ENCODE data around the gene FKBP2.
A peak's percentile ranks its signal among the peaks of the same experiment; 100 is the strongest.

Gene FKBP2

DNA sequence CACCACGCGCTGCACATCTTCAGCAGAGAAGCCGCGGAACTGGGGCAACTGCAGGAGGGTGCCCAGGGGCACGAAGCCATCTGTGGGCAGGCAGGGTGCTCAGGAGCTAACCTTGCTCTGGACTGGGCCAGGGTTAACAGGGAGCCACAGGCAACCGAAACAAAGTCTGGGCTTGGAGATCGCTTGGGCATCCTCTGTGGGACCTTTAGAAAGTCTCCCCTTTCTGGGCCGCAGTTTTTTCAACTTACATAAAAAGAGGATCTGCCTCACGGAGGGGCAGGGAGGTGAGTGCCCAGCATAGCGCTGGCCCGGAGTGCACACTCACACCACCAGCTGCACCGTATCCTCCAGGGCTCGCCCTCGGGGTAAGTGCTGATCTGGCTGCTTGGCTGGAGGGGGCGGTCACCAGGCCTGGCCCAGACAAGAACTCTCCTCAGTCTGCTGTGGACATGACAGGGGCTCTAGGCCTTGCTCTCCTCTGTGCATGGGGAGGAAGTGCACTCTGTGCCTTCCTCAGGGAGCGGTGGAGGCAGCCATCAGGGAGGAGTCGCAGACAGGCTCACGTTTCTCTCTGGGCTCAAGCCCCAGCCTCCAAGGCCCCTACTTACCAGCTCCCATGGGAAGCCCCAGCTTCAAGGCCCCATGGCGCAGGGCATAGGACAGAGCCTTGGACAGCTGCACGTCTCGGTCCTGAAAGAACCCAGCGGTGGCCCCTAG, 15.8 kb upstream of the FKBP2 start:
- Mint-ChIP-seq H3K4me3 (peak overlapping the region; percentile 86), H3K9me3 (no peaks in the 10 kb centered on the region), H3K4me1 (peaks cover 44% of the 10 kb centered on the region), H3K27ac (peak overlapping the region; percentile 87), H3K36me3 (peaks cover 15% of the 10 kb centered on the region), H3K27me3 (no peaks in the 10 kb centered on the region)
- CTCF ChIA-PET, result interaction anchor here (1.6 to 5.1 kb wide), 3 partner anchors 16 to 20 kb away, joined by 6 to 48 read pairs (median 7); partner anchors contain the start of genes FERMT3 and FKBP2
- DNase-seq, result no peak

DNA sequence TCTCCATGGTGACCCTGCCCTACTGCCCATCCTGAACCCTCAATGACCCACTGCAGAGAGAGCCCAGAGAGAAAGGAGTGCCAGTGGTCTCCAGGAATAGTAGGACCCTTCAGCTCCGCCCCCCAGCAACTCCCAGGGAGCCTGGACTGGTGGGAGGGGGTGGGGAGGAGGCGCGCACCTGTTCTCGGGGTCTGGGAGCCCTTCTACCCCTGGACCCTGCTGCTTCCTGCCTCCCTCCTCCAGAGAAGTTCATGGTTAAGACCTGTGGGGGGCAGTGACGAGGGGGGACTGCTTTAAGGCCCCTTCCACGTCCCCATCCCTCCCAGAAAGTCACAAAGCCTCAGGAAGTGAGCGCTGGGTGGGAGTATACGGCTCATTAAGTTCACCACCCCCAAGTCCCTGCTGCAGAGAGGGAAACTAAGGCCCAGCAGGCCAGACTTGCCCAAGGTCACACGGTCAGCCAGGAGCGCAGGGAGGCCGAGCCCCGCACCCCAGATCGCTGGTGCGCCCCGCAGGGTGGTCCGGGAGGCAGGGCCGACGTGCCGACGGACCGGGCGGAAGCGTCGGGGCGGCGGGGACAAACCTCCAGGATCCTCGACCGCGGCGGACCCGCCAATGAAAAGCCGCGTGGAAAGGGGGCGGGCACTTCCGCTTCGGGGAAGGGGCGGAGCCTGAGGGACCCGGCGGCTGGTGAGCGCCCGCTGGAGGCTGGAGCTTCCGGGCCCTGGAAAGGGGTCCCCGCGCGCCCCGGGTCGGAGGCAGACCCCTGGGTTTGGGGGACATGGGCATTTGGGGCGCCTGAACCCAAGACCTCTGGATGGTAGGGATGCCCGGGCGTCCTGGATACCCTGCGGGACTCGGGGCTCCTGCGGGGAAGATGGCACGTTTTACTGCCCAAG, 15.0 kb upstream of the FKBP2 start, which contains the start of the genes NUDT22 and TRPT1:
NUDT22 (plus strand) TSS at position 667 of the 899 bp plus-strand sequence. CDS start 379 bp downstream, outside the sequence.
TRPT1 (minus strand) TSS at position 579 of the 899 bp plus-strand sequence; CDS start at position 253, 326 bp downstream.
- peak; percentile 95 for DNase-seq
- Mint-ChIP-seq H3K36me3 (peaks cover 15% of the 10 kb centered on the region), H3K4me3 (peak within 1 kb of the TSS; percentile 86), H3K9me3 (no peaks in the 10 kb centered on the region), H3K27me3 (no peaks in the 10 kb centered on the region), H3K4me1 (peaks cover 46% of the 10 kb centered on the region), H3K27ac (peak within 1 kb of the TSS; percentile 87)
- CTCF ChIA-PET, result interaction anchor here (1.1 to 5.1 kb wide), 6 partner anchors 10 to 24 kb away, joined by 3 to 48 read pairs (median 6); partner anchors contain the start of genes FERMT3 and FKBP2

GRCh38 chr11:64226507-64227051, 14.3 kb upstream of the FKBP2 start:
- Mint-ChIP-seq H3K4me3 (peak overlapping the region; percentile 86), H3K9me3 (no peaks in the 10 kb centered on the region), H3K36me3 (peaks cover 12% of the 10 kb centered on the region), H3K27me3 (no peaks in the 10 kb centered on the region), H3K27ac (peak overlapping the region; percentile 83), H3K4me1 (peaks cover 50% of the 10 kb centered on the region)
- peak; percentile 81 for DNase-seq
- CTCF ChIA-PET, result interaction anchor here (1.1 to 5.1 kb wide), 5 partner anchors 9 to 24 kb away, joined by 3 to 48 read pairs (median 7); partner anchors contain the start of genes FERMT3 and FKBP2

GRCh38 chr11:64227405-64227956, 13.4 kb upstream of the FKBP2 start:
- H3K4me1 Mint-ChIP-seq, result peaks cover 59% of the 10 kb centered on the region
- peak overlapping the region; percentile 86 for H3K4me3 Mint-ChIP-seq
- no peaks in the 10 kb centered on the region for H3K27me3 Mint-ChIP-seq
- peaks cover 12% of the 10 kb centered on the region for H3K36me3 Mint-ChIP-seq
- no peak for DNase-seq
- CTCF ChIA-PET, result interaction anchor here (1.9 to 5.1 kb wide), 2 partner anchors 17 to 21 kb away, joined by 7 to 48 read pairs; partner anchors contain the start of gene FERMT3
- H3K9me3 Mint-ChIP-seq, result no peaks in the 10 kb centered on the region
- peak overlapping the region; percentile 83 for H3K27ac Mint-ChIP-seq

GRCh38 chr11:64229090-64229743, 11.7 kb upstream of the FKBP2 start:
- CTCF ChIA-PET, result no interaction called here
- no peak for DNase-seq
- Mint-ChIP-seq H3K36me3 (peaks cover 12% of the 10 kb centered on the region), H3K9me3 (no peaks in the 10 kb centered on the region), H3K4me3 (peak overlapping the region; percentile 87), H3K27me3 (no peaks in the 10 kb centered on the region), H3K4me1 (peaks cover 65% of the 10 kb centered on the region), H3K27ac (peak overlapping the region; percentile 91)

- no peak for DNase-seq
Measured at GRCh38 chr11:64229744-64230170, 11.1 kb upstream of the FKBP2 start.

DNA sequence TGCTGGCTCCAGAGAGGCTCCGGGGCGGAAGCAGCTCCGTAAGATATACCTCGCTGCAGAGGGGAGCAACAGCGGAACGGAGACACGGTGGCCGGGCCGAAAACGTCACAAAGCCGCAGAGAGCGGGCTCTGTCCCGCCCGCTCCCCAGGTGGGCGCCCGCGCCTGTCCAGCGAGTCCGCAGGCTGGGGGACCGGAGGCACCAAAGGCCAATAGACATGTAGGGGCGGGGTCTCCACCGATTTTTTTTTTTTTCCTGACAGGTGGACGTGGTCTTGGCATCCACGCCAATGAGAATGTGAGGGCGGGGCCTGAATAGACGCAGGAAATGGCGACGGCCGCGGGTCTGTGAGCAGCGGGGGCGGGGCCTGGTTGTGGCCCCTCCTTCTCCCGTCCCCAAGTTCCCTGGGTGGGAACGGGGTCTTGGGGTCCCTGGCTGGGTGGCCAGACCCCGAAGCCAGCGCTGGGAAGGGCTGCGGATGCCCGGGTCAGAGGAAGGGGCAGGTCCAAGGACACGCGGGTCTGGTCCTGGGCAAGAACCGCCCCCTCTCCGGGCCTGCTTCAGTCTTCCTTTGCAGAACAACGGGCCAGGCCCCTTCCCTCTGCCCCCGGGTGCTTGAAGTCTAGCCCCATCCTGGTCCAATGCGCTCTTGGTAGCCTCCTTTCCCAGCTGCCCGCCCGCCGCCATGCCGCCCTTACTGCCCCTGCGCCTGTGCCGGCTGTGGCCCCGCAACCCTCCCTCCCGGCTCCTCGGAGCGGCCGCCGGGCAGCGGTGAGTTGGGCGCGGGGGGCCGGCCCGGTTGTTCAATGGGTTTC, 10.5 kb upstream of the FKBP2 start, which contains the start of gene DNAJC4:
DNAJC4 (plus strand) TSS at position 378 of the 814 bp plus-strand sequence; CDS start at position 685, 307 bp downstream.
- H3K4me3 Mint-ChIP-seq, result peak within 1 kb of the TSS; percentile 87
- H3K9me3 Mint-ChIP-seq, result no peaks in the 10 kb centered on the region
- no peaks in the 10 kb centered on the region for H3K27me3 Mint-ChIP-seq
- H3K4me1 Mint-ChIP-seq, result peaks cover 61% of the 10 kb centered on the region
- H3K36me3 Mint-ChIP-seq, result peaks cover 10% of the 10 kb centered on the region
- peak; percentile 95 for DNase-seq
- H3K27ac Mint-ChIP-seq, result peak within 1 kb of the TSS; percentile 91
- CTCF ChIA-PET, result interaction anchor here (1.0 to 1.6 kb wide), 3 partner anchors 24 to 74 kb away, joined by 3 read pairs; partner anchors contain the start of gene FERMT3

More at GRCh38 chr11:64229744-64230170, 11.1 kb upstream of the FKBP2 start:
- Mint-ChIP-seq H3K36me3 (peaks cover 12% of the 10 kb centered on the region), H3K9me3 (no peaks in the 10 kb centered on the region), H3K4me3 (peak overlapping the region; percentile 87), H3K27ac (peak overlapping the region; percentile 91), H3K27me3 (no peaks in the 10 kb centered on the region), H3K4me1 (peaks cover 63% of the 10 kb centered on the region)
- CTCF ChIA-PET, result interaction anchor here (1.0 to 1.6 kb wide), 3 partner anchors 23 to 75 kb away, joined by 3 read pairs; partner anchors contain the start of gene FERMT3

GRCh38 chr11:64230985-64231365, 9.9 kb upstream of the FKBP2 start:
- DNase-seq, result no peak
- Mint-ChIP-seq H3K36me3 (peaks cover 10% of the 10 kb centered on the region), H3K4me3 (peak overlapping the region; percentile 87), H3K27me3 (no peaks in the 10 kb centered on the region), H3K4me1 (peaks cover 65% of the 10 kb centered on the region), H3K27ac (peak overlapping the region; percentile 91), H3K9me3 (no peaks in the 10 kb centered on the region)
- CTCF ChIA-PET, result interaction anchor here (0.7 to 1.6 kb wide), 3 partner anchors 26 to 86 kb away, joined by 3 to 4 read pairs (median 3); partner anchors contain the start of gene TRMT112

DNA sequence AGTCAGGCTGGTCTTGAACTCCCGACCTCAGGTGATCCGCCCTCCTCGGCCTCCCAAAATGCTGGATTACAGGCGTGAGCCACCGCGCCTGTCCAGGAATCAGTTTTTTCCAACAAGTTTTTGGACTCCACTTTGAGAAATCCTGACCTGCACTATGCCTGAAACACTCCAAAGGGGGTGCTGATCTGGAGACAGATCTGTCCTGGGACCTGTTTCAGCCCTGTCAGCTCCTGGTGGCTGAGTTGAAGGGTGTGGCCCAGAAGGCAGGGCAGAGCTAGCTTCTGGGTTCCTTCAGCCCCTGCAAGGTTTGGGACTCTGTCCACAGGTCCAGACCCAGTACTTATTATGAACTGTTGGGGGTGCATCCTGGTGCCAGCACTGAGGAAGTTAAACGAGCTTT, 9.3 kb upstream of the FKBP2 start:
- DNase-seq, result no peak
- Mint-ChIP-seq H3K4me1 (peaks cover 65% of the 10 kb centered on the region), H3K9me3 (no peaks in the 10 kb centered on the region), H3K4me3 (peak overlapping the region; percentile 87), H3K36me3 (peaks cover 10% of the 10 kb centered on the region), H3K27ac (peak overlapping the region; percentile 62), H3K27me3 (no peaks in the 10 kb centered on the region)
- CTCF ChIA-PET, result interaction anchor here (0.7 to 1.6 kb wide), 2 partner anchors 27 to 86 kb away, joined by 3 to 4 read pairs; partner anchors contain the start of gene TRMT112

DNA sequence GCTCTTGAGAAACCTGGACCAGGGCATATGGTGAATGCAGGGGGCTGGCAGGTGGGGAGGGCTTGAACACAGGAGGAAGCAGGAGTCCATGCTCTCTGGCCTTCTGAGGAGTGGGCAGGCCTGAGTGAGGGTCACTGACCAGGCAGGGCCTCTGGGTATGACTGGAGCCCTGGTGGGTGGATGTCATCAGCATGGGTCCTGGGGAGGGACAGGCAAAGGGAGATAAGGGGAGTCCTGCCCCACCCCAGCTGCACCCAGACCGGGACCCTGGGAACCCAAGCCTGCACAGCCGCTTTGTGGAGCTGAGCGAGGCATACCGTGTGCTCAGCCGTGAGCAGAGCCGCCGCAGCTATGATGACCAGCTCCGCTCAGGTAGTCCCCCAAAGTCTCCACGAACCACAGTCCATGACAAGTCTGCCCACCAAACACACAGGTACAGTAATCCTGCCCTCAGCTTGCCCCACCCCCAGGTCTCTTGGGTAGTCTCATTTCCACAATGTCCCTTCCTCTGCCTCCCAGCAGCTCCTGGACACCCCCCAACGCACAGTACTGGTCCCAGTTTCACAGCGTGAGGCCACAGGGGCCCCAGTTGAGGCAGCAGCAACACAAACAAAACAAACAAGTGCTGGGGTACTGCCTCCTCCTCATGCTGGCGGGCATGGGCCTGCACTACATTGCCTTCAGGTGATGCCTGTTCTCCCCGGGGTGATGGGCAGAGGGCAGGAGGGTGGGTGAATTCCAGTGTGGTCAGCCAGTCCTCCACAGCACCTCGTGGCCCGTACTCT, 8.5 kb upstream of the FKBP2 start:
- H3K27ac Mint-ChIP-seq, result peak overlapping the region; percentile 62
- DNase-seq, result no peak
- peaks cover 16% of the 10 kb centered on the region for H3K36me3 Mint-ChIP-seq
- no peaks in the 10 kb centered on the region for H3K27me3 Mint-ChIP-seq
- CTCF ChIA-PET, result interaction anchor here (0.6 to 0.7 kb wide), 2 partner anchors 28 to 69 kb away, joined by 3 read pairs; no protein-coding TSS in a partner anchor
- no peaks in the 10 kb centered on the region for H3K9me3 Mint-ChIP-seq
- H3K4me3 Mint-ChIP-seq, result peak overlapping the region; percentile 87
- peaks cover 67% of the 10 kb centered on the region for H3K4me1 Mint-ChIP-seq

- CTCF ChIA-PET, result interaction anchor here (0.7 kb wide), 1 partner anchor 28 kb away, joined by 3 read pairs; no protein-coding TSS in a partner anchor
- H3K27ac Mint-ChIP-seq, result no peak overlapping the region
Measured at GRCh38 chr11:64232967-64233315, 8.0 kb upstream of the FKBP2 start.

More at GRCh38 chr11:64232967-64233315, 8.0 kb upstream of the FKBP2 start:
- no peak for DNase-seq
- H3K36me3 Mint-ChIP-seq, result peaks cover 17% of the 10 kb centered on the region
- H3K4me1 Mint-ChIP-seq, result peaks cover 64% of the 10 kb centered on the region
- H3K4me3 Mint-ChIP-seq, result peak overlapping the region; percentile 66
- no peaks in the 10 kb centered on the region for H3K27me3 Mint-ChIP-seq
- no peaks in the 10 kb centered on the region for H3K9me3 Mint-ChIP-seq
